HUES6 (cell line): ENCODE measurements around the gene RBPJ.

Experiments
- H3K27ac ChIP-seq: 2 replicates; pipeline ENCODE4 v1.7.0; 2013; ENCODE audit warnings: low read depth, mild to moderate bottlenecking, low read length, inconsistent platforms
- H3K27me3 ChIP-seq: 2 replicates; pipeline ENCODE4 v1.6.1; 2013; ENCODE audit warnings: low read length; ENCODE audit not compliant: control insufficient read depth, insufficient read depth
- H3K36me3 ChIP-seq: 2 replicates; pipeline ENCODE4 v1.6.1; 2013; ENCODE audit warnings: low read length; ENCODE audit not compliant: control insufficient read depth, insufficient read depth
- H3K4me1 ChIP-seq: 2 replicates; pipeline ENCODE4 v1.6.1; 2013; ENCODE audit warnings: low read length; ENCODE audit not compliant: control insufficient read depth, insufficient read depth
- H3K4me3 ChIP-seq: 2 replicates; pipeline ENCODE4 v1.5.1; 2013; ENCODE audit warnings: low read depth, low read length
- H3K9ac ChIP-seq: one replicate; pipeline ENCODE4 v1.6.1; 2013; ENCODE audit warnings: mild to moderate bottlenecking, low read length
- H3K9me3 ChIP-seq: 2 replicates; pipeline ENCODE4 v1.6.1; 2013; ENCODE audit warnings: low read depth, low read length; ENCODE audit not compliant: control insufficient read depth, insufficient read depth

Gene RBPJ

GRCh38 chr4:26474551-26474950, 153.7 kb downstream of the RBPJ start:
- Histone ChIP-seq H3K36me3 (no peaks in the 10 kb centered on the region), H3K27me3 (no peaks in the 10 kb centered on the region), H3K27ac (no peak overlapping the region), H3K4me1 (no peaks in the 10 kb centered on the region), H3K9ac (no peak overlapping the region), H3K9me3 (no peaks in the 10 kb centered on the region), H3K4me3 (no peak overlapping the region)

- H3K36me3 ChIP-seq, result no peaks in the 10 kb centered on the region
- no peaks in the 10 kb centered on the region for H3K4me1 ChIP-seq
- no peak overlapping the region for H3K27ac ChIP-seq
- no peaks in the 10 kb centered on the region for H3K9me3 ChIP-seq
- no peaks in the 10 kb centered on the region for H3K27me3 ChIP-seq
- no peak overlapping the region for H3K4me3 ChIP-seq
- H3K9ac ChIP-seq, result no peak overlapping the region
Observed at GRCh38 chr4:26475716-26476115, 154.9 kb downstream of the RBPJ start.

GRCh38 chr4:26476545-26476944, 155.7 kb downstream of the RBPJ start:
- Histone ChIP-seq H3K4me3 (no peak overlapping the region), H3K4me1 (no peaks in the 10 kb centered on the region), H3K9me3 (no peaks in the 10 kb centered on the region), H3K9ac (no peak overlapping the region), H3K36me3 (no peaks in the 10 kb centered on the region), H3K27ac (no peak overlapping the region), H3K27me3 (no peaks in the 10 kb centered on the region)

GRCh38 chr4:26478330-26478729, 157.5 kb downstream of the RBPJ start:
- no peaks in the 10 kb centered on the region for H3K36me3 ChIP-seq
- H3K9me3 ChIP-seq, result no peaks in the 10 kb centered on the region
- no peak overlapping the region for H3K9ac ChIP-seq
- no peaks in the 10 kb centered on the region for H3K4me1 ChIP-seq
- no peak overlapping the region for H3K27ac ChIP-seq
- no peaks in the 10 kb centered on the region for H3K27me3 ChIP-seq
- no peak overlapping the region for H3K4me3 ChIP-seq

GRCh38 chr4:26482508-26483462, 162.0 kb downstream of the RBPJ start:
- no peaks in the 10 kb centered on the region for H3K36me3 ChIP-seq
- H3K4me3 ChIP-seq, result no peak overlapping the region
- no peak overlapping the region for H3K27ac ChIP-seq
- H3K9ac ChIP-seq, result no peak overlapping the region
- H3K4me1 ChIP-seq, result no peaks in the 10 kb centered on the region
- no peaks in the 10 kb centered on the region for H3K9me3 ChIP-seq
- no peaks in the 10 kb centered on the region for H3K27me3 ChIP-seq

- Histone ChIP-seq H3K9ac (no peak overlapping the region), H3K4me1 (no peaks in the 10 kb centered on the region), H3K9me3 (no peaks in the 10 kb centered on the region), H3K4me3 (no peak overlapping the region), H3K27me3 (no peaks in the 10 kb centered on the region; the same call in 1 of the 2 replicates), H3K27ac (no peak overlapping the region), H3K36me3 (no peaks in the 10 kb centered on the region)
Observed at GRCh38 chr4:26484032-26484515, 163.3 kb downstream of the RBPJ start.

GRCh38 chr4:26484516-26484915, 163.7 kb downstream of the RBPJ start:
- Histone ChIP-seq H3K27me3 (no peaks in the 10 kb centered on the region; the same call in 1 of the 2 replicates), H3K9me3 (no peaks in the 10 kb centered on the region), H3K9ac (no peak overlapping the region), H3K36me3 (no peaks in the 10 kb centered on the region), H3K4me3 (no peak overlapping the region), H3K27ac (no peak overlapping the region), H3K4me1 (no peaks in the 10 kb centered on the region)
